Neural cell (in vitro differentiated cells): Measurements from ENCODE around the gene NRF1. TPM values are rescaled to one million over a fixed set of nuclear protein-coding genes. Genes with fewer than 3 reads are reported as not detected.
A peak's percentile ranks its signal among the peaks of the same experiment; 100 is the strongest.

ENCODE experiments used
- H2AFZ ChIP-seq: fragments of 200-600, 300-800 bp; sonication (generic), shearing (Covaris generic); 2 replicates; pipeline ENCODE4 v1.6.0; 2014; ENCODE audit warnings: low read depth, mild to moderate bottlenecking, antibody characterized with exemption, low read length, moderate library complexity
- H3F3A ChIP-seq: fragments of 200-600 bp; shearing (Covaris generic); 2 replicates; pipeline ENCODE4 v1.6.1; 2016; ENCODE audit warnings: mild to moderate bottlenecking, moderate library complexity, mixed read lengths, antibody characterized with exemption, low read length; ENCODE audit not compliant: insufficient read depth, poor library complexity, severe bottlenecking
- H3K27ac ChIP-seq: fragments of 200-600, 300-800 bp; sonication (generic), shearing (Covaris generic); 2 replicates; pipeline ENCODE4 v1.5.1; 2014; ENCODE audit warnings: mild to moderate bottlenecking, low read length, moderate library complexity
- H3K27me3 ChIP-seq: fragments of 300-800, 200-600 bp; sonication (generic), shearing (Covaris generic); 2 replicates; pipeline ENCODE4 v1.6.0; 2014; ENCODE audit warnings: mild to moderate bottlenecking, low read depth, low read length, moderate library complexity; ENCODE audit not compliant: insufficient read depth
- H3K36me3 ChIP-seq: fragments of 300-800, 200-600 bp; sonication (generic), shearing (Covaris generic); 2 replicates; pipeline ENCODE4 v1.5.1; 2014; ENCODE audit warnings: mild to moderate bottlenecking, antibody characterized with exemption, low read length, moderate library complexity; ENCODE audit not compliant: insufficient read depth
- H3K4me2 ChIP-seq: fragments of 300-800, 200-600 bp; sonication (generic), shearing (Covaris generic); 2 replicates; pipeline ENCODE4 v1.6.0; 2014; ENCODE audit warnings: mild to moderate bottlenecking, low read length
- H3K4me3 ChIP-seq: fragments of 300-800, 200-600 bp; sonication (generic), shearing (Covaris generic); 2 replicates; pipeline ENCODE4 v1.5.1; 2014; ENCODE audit warnings: mild to moderate bottlenecking, low read length, moderate library complexity
- H3K79me2 ChIP-seq: fragments of 200-600 bp; shearing (Covaris generic); replicated peaks from 2 replicates; pipeline ENCODE4 v1.6.0; 2014; ENCODE audit warnings: mild to moderate bottlenecking, low read length, moderate library complexity; ENCODE audit not compliant: insufficient read depth
- H3K9ac ChIP-seq: fragments of 300-800, 200-600 bp; sonication (generic), shearing (Covaris generic); 2 replicates; pipeline ENCODE4 v1.6.1; 2016; ENCODE audit warnings: mild to moderate bottlenecking, low read length, mixed read lengths
- H3K9me2 ChIP-seq: fragments of 200-600 bp; shearing (Covaris generic); 2 replicates; pipeline ENCODE4 v1.6.1; 2016; ENCODE audit warnings: mild to moderate bottlenecking, low read length, mixed read lengths; ENCODE audit not compliant: insufficient read depth
- H3K9me3 ChIP-seq: fragments of 200-600, 300-800 bp; sonication (generic), shearing (Covaris generic); 2 replicates; pipeline ENCODE4 v1.6.1; 2016; ENCODE audit warnings: mild to moderate bottlenecking, mixed run types, low read length, moderate library complexity, mixed read lengths
- H4K20me1 ChIP-seq: fragments of 200-600 bp; shearing (Covaris generic); 2 replicates; pipeline ENCODE4 v1.6.1; 2016; ENCODE audit warnings: mild to moderate bottlenecking, mixed run types; ENCODE audit not compliant: insufficient read depth
- EP300 ChIP-seq: fragments of 450-650 bp; conservative IDR thresholded peaks from 2 replicates; pipeline ENCODE4 v1.6.1; 2014; ENCODE audit warnings: antibody characterized with exemption, mild to moderate bottlenecking, moderate library complexity; ENCODE audit not compliant: poor library complexity, severe bottlenecking
- EZH2 ChIP-seq: fragments of 200-600, 300-800 bp; shearing (Covaris generic), sonication (generic); IDR thresholded peaks from 2 replicates; pipeline ENCODE4 v1.6.1; 2014; ENCODE audit warnings: antibody characterized with exemption, low read length, borderline replicate concordance, mild to moderate bottlenecking; ENCODE audit not compliant: insufficient read depth, poor library complexity, severe bottlenecking
- MXI1 ChIP-seq: fragments of 450-650 bp; conservative IDR thresholded peaks from 2 replicates; pipeline ENCODE4 v1.6.1; 2014; ENCODE audit warnings: antibody characterized with exemption, mild to moderate bottlenecking; ENCODE audit not compliant: poor library complexity, severe bottlenecking
- POLR2AphosphoS5 ChIP-seq: IDR thresholded peaks from 2 replicates; pipeline ENCODE4 v1.6.1; 2012
- RAD21 ChIP-seq: fragments of 450-650 bp; conservative IDR thresholded peaks from 2 replicates; pipeline ENCODE4 v1.6.1; 2014; ENCODE audit warnings: antibody characterized with exemption, mild to moderate bottlenecking, moderate library complexity
- REST ChIP-seq: IDR thresholded peaks from 2 replicates; pipeline ENCODE4 v1.6.1; 2012; ENCODE audit warnings: borderline replicate concordance
- SMC3 ChIP-seq: fragments of 450-650 bp; conservative IDR thresholded peaks from 2 replicates; pipeline ENCODE4 v1.6.1; 2014; ENCODE audit warnings: antibody characterized with exemption, mild to moderate bottlenecking, moderate library complexity; ENCODE audit not compliant: poor library complexity
- TAF1 ChIP-seq: IDR thresholded peaks from 2 replicates; pipeline ENCODE4 v1.6.1; 2012; ENCODE audit warnings: low read depth
- polyA plus RNA-seq: library from polyadenylated mRNA; depleted of rRNA; stranded (reverse); fragments of >200 nt; gene quantifications from 2 replicates; pipeline ENCODE4 v1.2.3, GENCODE V29; 2014
- TF ChIP-seq, protein P1 (sequence below): fragments of 450-650 bp; IDR thresholded peaks from 2 replicates; pipeline ENCODE4 v1.5.1; 2014; ENCODE audit warnings: antibody characterized with exemption, mild to moderate bottlenecking, moderate library complexity; ENCODE audit not compliant: poor library complexity, severe bottlenecking

NRF1 gene
- polyA plus RNA-seq, 1 donor from 2014 or later, result 13.2 TPM

DNA sequence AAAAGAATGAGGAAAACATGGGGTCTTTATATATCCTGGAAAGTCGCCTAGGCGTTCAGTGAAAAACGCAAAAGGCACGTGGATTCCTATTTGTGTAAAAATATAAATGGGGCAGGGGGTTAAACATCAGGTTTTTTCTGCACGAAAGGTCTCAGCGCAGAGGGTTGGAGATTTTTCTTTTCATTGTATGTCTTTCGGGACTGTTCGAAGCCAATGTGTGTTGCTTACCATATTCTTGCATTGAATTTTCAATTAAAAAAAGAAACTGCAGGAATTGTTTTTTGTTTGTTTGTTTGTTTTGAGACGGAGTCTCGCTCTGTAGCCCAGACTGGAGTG, 172.0 kb downstream of the NRF1 start:
- Histone ChIP-seq H3K4me2 (no peak overlapping the region), H4K20me1 (no peaks in the 10 kb centered on the region)
- TF ChIP-seq POLR2AphosphoS5 (no peak), REST (no peak), EZH2 (peak; percentile 15), EP300 (no peak), SMC3 (no peak)

DNA sequence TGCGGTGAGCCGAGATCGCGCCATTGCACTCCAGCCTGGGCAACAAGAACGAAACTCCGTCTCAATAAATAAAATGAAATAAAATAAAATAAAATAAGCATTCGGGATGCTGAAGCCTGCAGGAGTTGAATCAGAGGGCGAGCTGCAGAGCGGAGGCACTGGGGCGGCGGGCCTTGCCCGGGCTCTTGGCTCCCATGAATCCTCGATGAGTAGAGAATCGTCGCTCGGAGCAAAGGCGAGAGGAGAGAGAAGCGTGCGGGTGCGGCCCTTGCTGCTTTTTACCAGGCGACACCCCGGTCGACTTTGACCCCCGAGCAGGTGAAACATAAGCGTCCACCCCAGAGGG, 172.9 kb downstream of the NRF1 start:
- Histone ChIP-seq H3K79me2 (no peaks in the 10 kb centered on the region), H3K27ac (no peak overlapping the region), H3K36me3 (no peaks in the 10 kb centered on the region), H3K27me3 (peaks cover 83% of the 10 kb centered on the region), H3K9ac (no peak overlapping the region), H3K9me2 (no peaks in the 10 kb centered on the region), H2AFZ (no peak overlapping the region), H3F3A (no peaks in the 10 kb centered on the region), H3K4me3 (no peak overlapping the region), H3K9me3 (peaks cover 4% of the 10 kb centered on the region), H3K4me2 (no peak overlapping the region), H4K20me1 (no peaks in the 10 kb centered on the region)
- TF ChIP-seq, protein P1, sequence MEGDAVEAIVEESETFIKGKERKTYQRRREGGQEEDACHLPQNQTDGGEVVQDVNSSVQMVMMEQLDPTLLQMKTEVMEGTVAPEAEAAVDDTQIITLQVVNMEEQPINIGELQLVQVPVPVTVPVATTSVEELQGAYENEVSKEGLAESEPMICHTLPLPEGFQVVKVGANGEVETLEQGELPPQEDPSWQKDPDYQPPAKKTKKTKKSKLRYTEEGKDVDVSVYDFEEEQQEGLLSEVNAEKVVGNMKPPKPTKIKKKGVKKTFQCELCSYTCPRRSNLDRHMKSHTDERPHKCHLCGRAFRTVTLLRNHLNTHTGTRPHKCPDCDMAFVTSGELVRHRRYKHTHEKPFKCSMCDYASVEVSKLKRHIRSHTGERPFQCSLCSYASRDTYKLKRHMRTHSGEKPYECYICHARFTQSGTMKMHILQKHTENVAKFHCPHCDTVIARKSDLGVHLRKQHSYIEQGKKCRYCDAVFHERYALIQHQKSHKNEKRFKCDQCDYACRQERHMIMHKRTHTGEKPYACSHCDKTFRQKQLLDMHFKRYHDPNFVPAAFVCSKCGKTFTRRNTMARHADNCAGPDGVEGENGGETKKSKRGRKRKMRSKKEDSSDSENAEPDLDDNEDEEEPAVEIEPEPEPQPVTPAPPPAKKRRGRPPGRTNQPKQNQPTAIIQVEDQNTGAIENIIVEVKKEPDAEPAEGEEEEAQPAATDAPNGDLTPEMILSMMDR, result no peak
- no peak for TF ChIP-seq RAD21
- no peak for TF ChIP-seq TAF1
- TF ChIP-seq EP300, result no peak
- TF ChIP-seq REST, result no peak
- no peak for TF ChIP-seq EZH2
- no peak for TF ChIP-seq SMC3
- no peak for TF ChIP-seq POLR2AphosphoS5
- TF ChIP-seq MXI1, result no peak

More for the DNA sequence above, 172.0 kb downstream of the NRF1 start:
- Histone ChIP-seq H3K79me2 (no peaks in the 10 kb centered on the region), H3K9me3 (peaks cover 4% of the 10 kb centered on the region), H3K36me3 (no peaks in the 10 kb centered on the region), H3F3A (no peaks in the 10 kb centered on the region), H3K9ac (no peak overlapping the region), H3K27me3 (peaks cover 92% of the 10 kb centered on the region), H3K4me3 (no peak overlapping the region), H3K9me2 (no peaks in the 10 kb centered on the region), H3K27ac (no peak overlapping the region), H2AFZ (no peak overlapping the region)
